CD4-positive, alpha-beta T cell treated with Interleukin-15 for 4 hours (primary cell): ENCODE data around the gene PPP1R27.

ENCODE experiments used
- DNase-seq: peaks from one replicate; pipeline ENCODE4 v3.0.0-alpha.2; 2020; ENCODE audit warnings: low spot score

The PPP1R27 gene

DNA sequence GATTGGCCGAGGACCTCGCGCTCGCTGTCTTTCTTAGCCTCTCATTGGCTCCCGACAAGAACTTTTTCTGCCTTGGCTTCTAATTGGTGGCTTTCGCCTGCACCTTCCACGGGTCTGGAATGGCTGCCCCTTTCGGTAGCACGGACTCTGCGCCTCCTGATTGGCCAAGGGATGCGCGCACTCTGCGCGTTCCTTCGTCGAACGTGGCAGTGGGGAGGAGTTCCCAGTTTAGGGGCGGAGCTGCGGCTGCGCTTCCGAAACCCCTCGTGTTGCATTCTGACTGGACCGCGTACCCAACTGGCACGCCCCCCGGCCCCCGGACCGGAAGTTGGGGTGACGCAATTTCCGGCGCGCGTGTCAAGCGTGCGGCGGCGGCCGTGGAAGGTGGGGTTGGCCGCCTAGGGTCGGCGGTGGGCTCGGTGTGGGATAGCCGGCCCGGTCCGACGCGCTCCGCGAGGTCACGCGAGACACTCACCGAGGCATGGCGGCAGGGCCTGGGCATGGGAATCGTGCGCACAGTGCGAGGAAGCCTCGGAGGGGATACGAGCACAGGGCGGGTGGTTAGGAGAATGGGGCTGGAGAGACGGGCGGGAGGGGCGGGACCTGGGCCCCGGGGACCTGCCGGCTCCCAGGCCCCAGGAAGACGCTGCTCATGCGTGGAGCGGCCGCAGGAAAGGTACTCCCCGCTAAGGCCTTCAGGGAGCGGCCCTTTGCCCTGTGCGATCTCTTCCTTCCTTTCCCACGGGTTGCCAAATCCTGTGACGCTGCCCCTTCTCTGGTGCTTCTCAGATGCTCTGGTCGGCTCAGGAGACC, 26.1 kb upstream of the PPP1R27 start:
- DNase-seq = peak; percentile 100

DNA sequence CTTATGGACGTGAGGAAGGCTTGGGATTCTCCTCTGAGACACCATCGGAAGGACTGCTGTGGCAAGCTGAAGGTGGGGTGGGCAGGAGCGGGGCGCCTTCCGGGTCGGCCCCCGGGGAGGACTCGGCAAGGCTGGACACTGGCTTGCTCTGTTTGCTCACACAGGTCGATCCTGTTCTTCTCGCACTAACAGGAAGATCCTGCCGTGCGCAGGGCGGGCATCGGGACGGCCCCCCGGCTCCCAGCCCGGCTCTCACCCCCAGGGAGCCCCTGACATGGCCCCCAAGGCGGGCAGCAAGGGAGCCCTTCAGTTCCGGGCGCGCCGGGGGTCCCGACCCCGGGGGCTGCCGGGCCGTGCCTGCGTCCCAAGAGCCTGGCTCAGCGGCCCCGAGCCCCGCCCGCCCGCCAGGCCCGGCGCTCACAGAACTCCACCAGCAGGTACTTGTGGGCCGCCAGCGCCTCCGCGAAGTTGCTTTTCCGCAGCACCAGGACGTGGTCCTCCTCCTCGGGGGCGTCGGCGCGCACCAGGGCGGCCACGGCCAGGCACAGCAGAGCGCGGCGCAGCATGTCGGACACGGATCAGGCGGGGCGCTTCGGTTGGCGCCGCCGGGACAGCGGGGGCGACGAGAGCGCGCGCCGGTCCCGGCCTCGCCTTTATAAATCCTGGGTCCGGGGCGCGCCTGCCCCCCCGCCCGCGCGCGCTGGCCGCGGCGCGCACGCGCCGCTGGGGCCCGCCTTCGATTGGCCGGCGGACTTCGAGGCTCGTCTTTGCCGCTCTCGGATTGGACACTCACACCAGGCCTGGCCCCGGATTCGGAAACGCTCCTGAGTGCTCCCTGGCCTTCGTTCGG, 25.3 kb upstream of the PPP1R27 start, which contains the start of gene P4HB:
Gene P4HB, minus strand, starts transcription at position 630 of the 850 bp plus-strand sequence. Its CDS starts 64 bp downstream, at position 566.
- no peak for DNase-seq

GRCh38 chr17:81858967-81859905, 24.4 kb upstream of the PPP1R27 start:
- no peak for DNase-seq

DNA sequence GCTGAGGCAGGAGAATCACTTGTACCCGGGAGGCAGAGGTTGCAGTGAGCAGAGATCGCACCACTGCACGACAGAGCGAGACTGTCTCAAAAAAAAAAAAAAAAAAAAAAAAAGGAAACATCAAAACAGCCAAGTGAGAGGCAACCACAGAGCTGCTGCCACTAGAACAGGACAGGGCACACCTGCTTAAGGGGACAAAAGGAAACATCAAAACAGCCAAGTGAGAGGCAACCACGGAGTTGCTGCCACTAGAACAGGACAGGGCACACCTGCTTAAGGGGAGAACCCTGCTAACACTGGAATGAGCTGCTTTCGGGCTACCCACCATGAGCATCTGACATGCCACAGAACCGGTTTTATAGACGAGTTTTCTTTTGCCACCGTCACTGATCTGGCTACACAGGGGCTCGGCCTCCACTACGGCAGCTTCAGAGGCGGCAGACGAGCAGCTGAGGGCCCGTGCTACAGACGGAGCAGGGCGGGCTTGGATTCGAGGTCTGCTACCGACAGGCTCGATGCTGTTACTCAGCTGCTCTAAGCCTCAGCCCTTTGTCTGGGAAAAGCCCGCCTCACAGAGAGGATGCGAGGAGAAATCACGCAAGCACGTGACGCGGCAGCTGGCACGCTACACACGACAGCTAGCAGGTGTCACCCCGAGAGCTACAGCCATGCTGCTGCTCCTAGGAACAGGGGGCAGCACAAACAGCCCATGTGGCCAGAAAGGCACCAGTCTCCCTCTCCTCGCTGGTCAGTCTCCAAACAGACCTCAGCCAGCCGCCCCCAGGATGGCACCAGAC, 23.5 kb upstream of the PPP1R27 start:
- DNase-seq = no peak

DNA sequence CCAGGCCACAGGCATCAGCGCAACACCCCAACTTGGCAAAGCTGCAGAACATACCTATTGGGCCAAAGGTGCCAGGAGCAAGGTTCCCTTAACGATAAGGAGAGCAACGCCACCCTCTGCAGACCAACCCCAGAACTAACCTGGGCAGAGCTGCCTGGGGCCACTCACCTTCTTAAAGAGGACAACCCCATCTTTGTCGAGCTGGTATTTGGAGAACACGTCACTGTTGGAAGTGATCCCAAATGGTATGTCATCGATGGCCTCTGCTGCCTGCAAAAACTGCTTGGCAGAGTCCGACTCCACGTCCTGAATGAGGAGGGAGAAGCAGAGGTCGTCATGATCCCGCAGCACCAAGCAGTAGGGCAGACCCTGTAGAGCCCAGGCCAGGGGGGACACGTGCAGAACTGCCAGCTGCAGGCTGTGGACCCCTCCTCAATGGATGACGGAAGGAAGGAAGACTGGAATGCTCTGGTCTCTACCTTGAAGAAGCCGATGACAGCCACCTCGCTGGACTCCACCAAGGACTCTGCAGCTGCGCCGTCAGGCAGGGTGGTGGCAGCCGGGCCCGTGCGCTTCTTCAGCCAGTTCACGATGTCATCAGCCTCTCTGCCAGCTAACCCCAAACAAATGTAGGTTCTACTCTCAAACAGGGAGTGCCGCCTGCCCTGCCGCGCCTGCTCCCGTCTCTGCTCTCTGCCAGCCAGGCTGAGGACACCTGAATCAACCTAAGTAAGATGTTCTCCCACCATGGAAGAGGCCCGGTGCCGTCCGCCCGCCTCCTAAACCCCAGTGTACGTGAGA, 20.3 kb upstream of the PPP1R27 start:
- DNase-seq = no peak

DNA sequence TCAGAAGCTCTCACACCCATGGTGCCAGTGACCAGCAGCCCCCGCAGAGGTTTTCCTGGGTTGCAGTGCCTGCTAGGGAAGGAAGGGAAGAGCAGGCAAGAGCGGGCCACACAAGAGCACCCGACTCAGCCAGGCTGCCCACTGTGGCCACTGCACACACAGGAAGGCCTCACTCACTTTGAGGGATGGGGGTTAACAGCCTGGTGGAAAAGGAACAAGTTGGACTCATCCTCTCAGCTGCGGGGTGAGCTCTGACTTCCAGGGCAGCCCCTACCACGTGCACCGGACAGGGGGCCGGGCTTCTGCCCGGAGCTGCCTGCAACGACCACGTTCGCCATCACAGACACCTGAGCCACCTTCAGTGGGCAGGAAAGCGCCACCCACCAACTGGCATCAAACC, 17.4 kb upstream of the PPP1R27 start:
- no peak for DNase-seq

GRCh38 chr17:81851423-81851822, 16.6 kb upstream of the PPP1R27 start:
- no peak for DNase-seq

DNA sequence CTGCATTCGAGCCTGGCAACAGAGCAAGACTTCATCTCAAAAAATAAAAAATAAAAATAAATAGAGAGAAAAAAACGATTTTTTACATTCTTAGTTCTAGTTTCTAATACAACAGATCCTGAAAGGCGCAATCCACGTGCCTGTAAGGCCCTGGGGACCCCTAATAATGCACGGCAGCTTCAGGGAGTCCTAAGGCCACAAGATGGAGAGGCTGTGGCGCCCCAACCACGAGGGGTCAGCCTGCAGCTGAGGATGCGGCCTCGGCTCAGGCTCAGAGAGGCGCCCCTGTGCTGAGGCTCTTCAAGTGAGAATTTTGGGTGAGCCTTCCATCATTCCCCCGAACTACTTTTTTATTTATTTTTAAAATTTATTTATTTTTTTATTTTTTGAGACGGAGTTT, 14.6 kb upstream of the PPP1R27 start:
- no peak for DNase-seq

DNA sequence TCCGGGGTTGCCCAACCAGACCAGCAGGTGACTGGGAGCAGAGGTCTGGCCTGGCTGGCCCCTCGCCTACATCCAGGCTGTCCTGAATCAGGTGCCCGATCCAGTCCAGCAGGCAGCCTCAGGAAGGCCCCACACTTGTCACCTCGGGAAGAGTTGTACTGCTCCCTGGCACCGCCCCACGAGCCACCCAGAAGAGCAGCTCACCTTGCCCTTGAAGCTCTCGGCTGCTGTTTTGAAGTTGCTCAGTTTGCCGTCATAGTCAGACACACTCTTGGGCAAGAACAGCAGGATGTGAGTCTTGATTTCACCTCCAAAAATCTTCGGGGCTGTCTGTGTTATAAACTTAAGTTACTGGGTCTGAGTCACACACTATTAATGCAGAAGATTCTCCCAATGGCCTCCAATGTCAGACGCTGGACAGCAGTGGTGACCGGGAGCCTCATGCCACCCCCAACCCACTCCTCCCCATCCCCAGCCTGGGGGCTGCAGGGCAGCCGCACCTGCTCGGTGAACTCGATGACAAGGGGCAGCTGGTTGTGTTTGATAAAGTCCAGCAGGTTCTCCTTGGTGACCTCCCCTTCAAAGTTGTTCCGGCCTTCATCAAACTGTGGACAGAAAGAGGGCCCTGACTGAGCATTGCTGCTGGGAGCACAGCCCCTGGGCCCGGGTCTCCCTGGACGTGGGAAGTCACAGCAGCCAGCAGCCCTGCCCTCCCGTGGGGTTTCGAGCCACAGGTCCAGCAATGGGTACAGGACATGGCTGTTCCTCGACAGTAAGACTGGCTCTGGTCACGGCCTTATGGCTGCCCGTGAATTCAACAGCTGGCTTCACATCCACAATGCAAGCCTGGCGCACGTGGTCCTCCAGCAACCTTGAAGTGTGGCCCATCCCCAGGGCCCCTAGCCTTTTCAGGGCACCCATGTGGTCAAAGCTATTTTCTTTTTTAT, 12.2 kb upstream of the PPP1R27 start:
- DNase-seq = no peak

- no peak for DNase-seq
Measured at GRCh38 chr17:81845881-81846742, 11.3 kb upstream of the PPP1R27 start.

GRCh38 chr17:81845361-81845760, 10.5 kb upstream of the PPP1R27 start:
- DNase-seq = no peak

- no peak for DNase-seq
Measured at GRCh38 chr17:81844887-81845286, 10.0 kb upstream of the PPP1R27 start.

- DNase-seq = no peak
Measured at GRCh38 chr17:81844327-81844851, 9.5 kb upstream of the PPP1R27 start.

DNA sequence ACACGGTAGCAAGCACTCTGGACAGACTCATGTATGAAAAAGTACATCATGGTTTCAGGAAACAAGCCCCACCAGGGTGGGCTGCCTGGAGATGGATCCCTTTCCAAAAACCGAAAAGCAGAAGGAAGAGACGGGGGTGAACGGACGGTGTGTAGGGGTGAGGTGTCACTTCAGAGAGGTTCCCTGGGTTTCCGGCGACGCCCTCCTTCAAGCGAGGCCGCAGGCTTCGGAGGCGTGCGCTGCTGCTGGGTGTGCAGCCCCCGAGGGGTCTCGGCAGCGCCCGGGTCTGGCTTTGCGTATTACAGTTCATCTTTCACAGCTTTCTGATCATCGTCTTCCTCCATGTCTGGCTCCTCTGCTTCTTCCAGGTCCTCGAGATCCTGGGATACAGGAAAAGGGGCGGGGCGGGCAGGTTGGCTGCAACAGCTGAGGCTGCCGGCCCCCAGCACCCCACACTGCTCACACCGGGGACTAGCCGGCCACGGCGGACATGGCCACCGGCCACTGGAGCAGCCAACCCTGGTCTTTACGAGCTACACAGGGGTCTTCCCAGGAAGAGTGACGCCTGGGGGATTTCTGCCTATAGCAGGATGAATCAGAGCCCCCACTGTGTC, 9.0 kb upstream of the PPP1R27 start:
- DNase-seq = no peak

GRCh38 chr17:81842725-81843504, 8.1 kb upstream of the PPP1R27 start:
- DNase-seq = no peak

DNA sequence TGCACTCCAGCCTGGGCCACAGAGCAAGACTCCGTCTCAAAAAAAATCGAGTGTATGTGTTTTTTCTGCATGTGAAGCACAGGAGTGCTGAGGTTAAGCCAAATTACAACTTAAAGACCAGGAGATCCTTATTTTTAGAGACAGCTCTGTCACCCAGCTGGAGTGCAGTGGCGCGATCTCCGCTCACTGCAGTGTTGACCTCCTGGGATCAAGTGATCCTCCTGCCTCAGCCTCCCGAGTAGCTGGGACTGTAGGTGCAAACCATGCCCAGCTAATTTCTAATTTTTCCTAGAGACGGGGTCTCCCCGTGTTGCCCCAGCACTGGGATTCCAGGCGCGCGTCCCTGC, 7.5 kb upstream of the PPP1R27 start:
- DNase-seq = no peak

- no peak for DNase-seq
Measured at GRCh38 chr17:81841866-81842265, 7.0 kb upstream of the PPP1R27 start.
